22Rv1 (cell line): ENCODE data around the gene VSIR.

Experiments used
- ZFX ChIP-seq: fragments of 450-650 bp; IDR thresholded peaks from 2 replicates; pipeline ENCODE4 v1.6.1; 2017; ENCODE audit warnings: antibody characterized with exemption, borderline replicate concordance
- TF ChIP-seq, protein P1 (sequence below): fragments of 450-650 bp; IDR thresholded peaks from 2 replicates; pipeline ENCODE4 v1.5.1; 2017; ENCODE audit warnings: mild to moderate bottlenecking

DNA sequence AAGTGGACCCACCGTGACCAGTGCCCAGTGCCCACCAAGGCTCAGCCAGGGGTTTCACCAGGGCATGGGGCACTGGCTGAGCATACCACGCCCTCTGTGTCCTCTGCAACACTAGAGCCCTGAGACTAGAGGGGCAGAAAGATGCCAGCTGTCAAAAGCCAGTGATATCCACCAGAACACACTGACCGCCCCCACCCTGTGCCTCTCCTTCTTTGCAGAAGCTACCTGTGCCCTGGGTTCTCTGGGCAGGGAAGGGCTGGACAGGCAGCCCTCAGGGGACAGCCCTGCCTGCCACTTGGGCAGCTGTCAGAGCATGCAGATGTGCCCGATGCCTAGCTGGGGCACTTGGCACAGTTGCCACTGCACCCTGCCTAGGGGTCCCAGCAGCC lies 494 bp downstream of the VSIR start:
- TF ChIP-seq, protein P1, sequence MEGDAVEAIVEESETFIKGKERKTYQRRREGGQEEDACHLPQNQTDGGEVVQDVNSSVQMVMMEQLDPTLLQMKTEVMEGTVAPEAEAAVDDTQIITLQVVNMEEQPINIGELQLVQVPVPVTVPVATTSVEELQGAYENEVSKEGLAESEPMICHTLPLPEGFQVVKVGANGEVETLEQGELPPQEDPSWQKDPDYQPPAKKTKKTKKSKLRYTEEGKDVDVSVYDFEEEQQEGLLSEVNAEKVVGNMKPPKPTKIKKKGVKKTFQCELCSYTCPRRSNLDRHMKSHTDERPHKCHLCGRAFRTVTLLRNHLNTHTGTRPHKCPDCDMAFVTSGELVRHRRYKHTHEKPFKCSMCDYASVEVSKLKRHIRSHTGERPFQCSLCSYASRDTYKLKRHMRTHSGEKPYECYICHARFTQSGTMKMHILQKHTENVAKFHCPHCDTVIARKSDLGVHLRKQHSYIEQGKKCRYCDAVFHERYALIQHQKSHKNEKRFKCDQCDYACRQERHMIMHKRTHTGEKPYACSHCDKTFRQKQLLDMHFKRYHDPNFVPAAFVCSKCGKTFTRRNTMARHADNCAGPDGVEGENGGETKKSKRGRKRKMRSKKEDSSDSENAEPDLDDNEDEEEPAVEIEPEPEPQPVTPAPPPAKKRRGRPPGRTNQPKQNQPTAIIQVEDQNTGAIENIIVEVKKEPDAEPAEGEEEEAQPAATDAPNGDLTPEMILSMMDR, result no peak
- TF ChIP-seq ZFX, result no peak
